HEK293 (cell line): ENCODE data around the gene TM4SF5.
A peak's percentile ranks its signal among the peaks of the same experiment; 100 is the strongest.

Source experiments
- FEZF1 ChIP-seq: fragments of 450-650 bp; formaldehyde crosslinking; IDR thresholded peaks from 2 replicates; pipeline ENCODE4 v1.5.1; 2016; ENCODE audit warnings: missing biosample characterization, missing genetic modification characterization
- GFI1B ChIP-seq: fragments of 450-650 bp; formaldehyde crosslinking; IDR thresholded peaks from 2 replicates; pipeline ENCODE4 v1.5.1; 2016; ENCODE audit warnings: missing biosample characterization, missing genetic modification characterization
- GLI4 ChIP-seq: fragments of 450-650 bp; formaldehyde crosslinking; IDR thresholded peaks from 2 replicates; pipeline ENCODE4 v1.5.1; 2016; ENCODE audit warnings: missing biosample characterization, missing genetic modification characterization
- KLF7 ChIP-seq: fragments of 450-650 bp; formaldehyde crosslinking; IDR thresholded peaks from 2 replicates; pipeline ENCODE4 v1.5.1; 2016; ENCODE audit warnings: missing biosample characterization, missing genetic modification characterization, borderline replicate concordance
- MZF1 ChIP-seq: fragments of 450-650 bp; formaldehyde crosslinking; IDR thresholded peaks from 2 replicates; pipeline ENCODE4 v1.5.1; 2017; ENCODE audit warnings: missing biosample characterization, missing genetic modification characterization, borderline replicate concordance
- PRDM1 ChIP-seq: fragments of 450-650 bp; formaldehyde crosslinking; IDR thresholded peaks from 2 replicates; pipeline ENCODE4; 2016; ENCODE audit warnings: missing biosample characterization, missing genetic modification characterization
- ZFP3 ChIP-seq: fragments of 450-650 bp; formaldehyde crosslinking; IDR thresholded peaks from 2 replicates; pipeline ENCODE4 v1.5.1; 2016; ENCODE audit warnings: low read depth, missing biosample characterization, missing genetic modification characterization
- ZFP69B ChIP-seq: fragments of 450-650 bp; formaldehyde crosslinking; IDR thresholded peaks from 2 replicates; pipeline ENCODE4 v1.5.1; 2016; ENCODE audit warnings: missing biosample characterization, missing genetic modification characterization
- ZIC2 ChIP-seq: fragments of 450-650 bp; formaldehyde crosslinking; IDR thresholded peaks from 2 replicates; pipeline ENCODE4 v1.5.1; 2016; ENCODE audit warnings: missing biosample characterization, missing genetic modification characterization
- ZNF121 ChIP-seq: fragments of 450-650 bp; formaldehyde crosslinking; IDR thresholded peaks from 2 replicates; pipeline ENCODE4 v1.5.1; 2016; ENCODE audit warnings: missing biosample characterization, missing genetic modification characterization
- ZNF155 ChIP-seq: fragments of 450-650 bp; formaldehyde crosslinking; IDR thresholded peaks from 2 replicates; pipeline ENCODE4 v1.5.1; 2016; ENCODE audit warnings: missing biosample characterization, missing genetic modification characterization
- ZNF202 ChIP-seq: fragments of 450-650 bp; formaldehyde crosslinking; IDR thresholded peaks from 2 replicates; pipeline ENCODE4 v1.5.1; 2016; ENCODE audit warnings: missing biosample characterization, missing genetic modification characterization, borderline replicate concordance
- ZNF274 ChIP-seq, 2 experiments: fragments of 200-500 bp in 1 of 2; fragments of 450-650 bp in 1 of 2; sonication (Bioruptor generic) in 1 of 2; formaldehyde crosslinking in 1 of 2; IDR thresholded peaks; 2 replicates each; pipeline versions ENCODE4 v1.5.1 to v1.6.1; 2014 to 2016; ENCODE audit warnings: borderline replicate concordance in 1 of 2, inconsistent platforms in 1 of 2, low read length in 1 of 2, missing biosample characterization in 1 of 2, missing genetic modification characterization in 1 of 2
- ZNF423 ChIP-seq: fragments of 450-650 bp; formaldehyde crosslinking; IDR thresholded peaks from 2 replicates; pipeline ENCODE4 v1.5.1; 2016; ENCODE audit warnings: missing biosample characterization, missing genetic modification characterization
- ZNF473 ChIP-seq: fragments of 450-650 bp; formaldehyde crosslinking; IDR thresholded peaks from 2 replicates; pipeline ENCODE4 v1.5.1; 2017; ENCODE audit warnings: missing biosample characterization, missing genetic modification characterization
- ZNF48 ChIP-seq: fragments of 450-650 bp; formaldehyde crosslinking; IDR thresholded peaks from 2 replicates; pipeline ENCODE4 v1.5.1; 2016; ENCODE audit warnings: missing biosample characterization, missing genetic modification characterization
- ZNF521 ChIP-seq: fragments of 450-650 bp; formaldehyde crosslinking; IDR thresholded peaks from 2 replicates; pipeline ENCODE4 v1.5.1; 2017; ENCODE audit warnings: missing biosample characterization, mild to moderate bottlenecking, missing genetic modification characterization
- ZNF558 ChIP-seq: fragments of 450-650 bp; formaldehyde crosslinking; IDR thresholded peaks from 2 replicates; pipeline ENCODE4 v1.5.1; 2016; ENCODE audit warnings: missing biosample characterization, missing genetic modification characterization
- ZNF571 ChIP-seq: fragments of 450-650 bp; formaldehyde crosslinking; IDR thresholded peaks from 2 replicates; pipeline ENCODE4 v1.5.0; 2017; ENCODE audit warnings: missing biosample characterization, missing genetic modification characterization
- ZNF600 ChIP-seq: fragments of 450-650 bp; formaldehyde crosslinking; IDR thresholded peaks from 2 replicates; pipeline ENCODE4 v1.5.1; 2016; ENCODE audit warnings: missing biosample characterization, missing genetic modification characterization
- ZNF626 ChIP-seq: fragments of 450-650 bp; sonication (Bioruptor Pico); formaldehyde crosslinking; IDR thresholded peaks from 2 replicates; pipeline ENCODE4 v1.5.1; 2018; ENCODE audit warnings: missing biosample characterization, missing genetic modification characterization, inconsistent platforms
- ZNF629 ChIP-seq: fragments of 450-650 bp; formaldehyde crosslinking; IDR thresholded peaks from 2 replicates; pipeline ENCODE4 v1.5.1; 2017; ENCODE audit warnings: missing biosample characterization, missing genetic modification characterization
- ZNF658 ChIP-seq: fragments of 450-650 bp; formaldehyde crosslinking; IDR thresholded peaks from 2 replicates; pipeline ENCODE4; 2016; ENCODE audit warnings: missing biosample characterization, missing genetic modification characterization
- ZNF670 ChIP-seq: fragments of 450-650 bp; formaldehyde crosslinking; IDR thresholded peaks from 2 replicates; pipeline ENCODE4 v1.5.1; 2016; ENCODE audit warnings: missing biosample characterization, missing genetic modification characterization, low read depth
- ZNF777 ChIP-seq: fragments of 450-650 bp; formaldehyde crosslinking; IDR thresholded peaks from 2 replicates; pipeline ENCODE4 v1.5.1; 2017; ENCODE audit warnings: missing biosample characterization, missing genetic modification characterization, borderline replicate concordance
- ZNF837 ChIP-seq: fragments of 450-650 bp; formaldehyde crosslinking; IDR thresholded peaks from 2 replicates; pipeline ENCODE4 v1.5.1; 2016; ENCODE audit warnings: missing biosample characterization, missing genetic modification characterization
- ZXDB ChIP-seq: fragments of 450-650 bp; formaldehyde crosslinking; IDR thresholded peaks from 2 replicates; pipeline ENCODE4 v1.5.1; 2016; ENCODE audit warnings: missing biosample characterization, missing genetic modification characterization
- TF ChIP-seq, protein P1 (sequence below): fragments of 450-650 bp; formaldehyde crosslinking; IDR thresholded peaks from 2 replicates; pipeline ENCODE4 v1.5.1; 2016; ENCODE audit warnings: missing biosample characterization, missing genetic modification characterization, low read depth
- TF ChIP-seq, protein P2 (sequence below): fragments of 450-650 bp; formaldehyde crosslinking; IDR thresholded peaks from 2 replicates; pipeline ENCODE4 v1.5.1; 2016; ENCODE audit warnings: missing biosample characterization, missing genetic modification characterization, borderline replicate concordance
- TF ChIP-seq, protein P3 (sequence below): sonication (generic); formaldehyde crosslinking; IDR thresholded peaks from 2 replicates; pipeline ENCODE4 v1.8.1; 2022; ENCODE audit warnings: mild to moderate bottlenecking, moderate library complexity, missing genetic modification reagents
- TF ChIP-seq, protein P4 (sequence below): fragments of 450-650 bp; formaldehyde crosslinking; IDR thresholded peaks from 2 replicates; pipeline ENCODE4 v1.5.0; 2017; ENCODE audit warnings: missing biosample characterization, missing genetic modification characterization, borderline replicate concordance

TM4SF5 gene

DNA sequence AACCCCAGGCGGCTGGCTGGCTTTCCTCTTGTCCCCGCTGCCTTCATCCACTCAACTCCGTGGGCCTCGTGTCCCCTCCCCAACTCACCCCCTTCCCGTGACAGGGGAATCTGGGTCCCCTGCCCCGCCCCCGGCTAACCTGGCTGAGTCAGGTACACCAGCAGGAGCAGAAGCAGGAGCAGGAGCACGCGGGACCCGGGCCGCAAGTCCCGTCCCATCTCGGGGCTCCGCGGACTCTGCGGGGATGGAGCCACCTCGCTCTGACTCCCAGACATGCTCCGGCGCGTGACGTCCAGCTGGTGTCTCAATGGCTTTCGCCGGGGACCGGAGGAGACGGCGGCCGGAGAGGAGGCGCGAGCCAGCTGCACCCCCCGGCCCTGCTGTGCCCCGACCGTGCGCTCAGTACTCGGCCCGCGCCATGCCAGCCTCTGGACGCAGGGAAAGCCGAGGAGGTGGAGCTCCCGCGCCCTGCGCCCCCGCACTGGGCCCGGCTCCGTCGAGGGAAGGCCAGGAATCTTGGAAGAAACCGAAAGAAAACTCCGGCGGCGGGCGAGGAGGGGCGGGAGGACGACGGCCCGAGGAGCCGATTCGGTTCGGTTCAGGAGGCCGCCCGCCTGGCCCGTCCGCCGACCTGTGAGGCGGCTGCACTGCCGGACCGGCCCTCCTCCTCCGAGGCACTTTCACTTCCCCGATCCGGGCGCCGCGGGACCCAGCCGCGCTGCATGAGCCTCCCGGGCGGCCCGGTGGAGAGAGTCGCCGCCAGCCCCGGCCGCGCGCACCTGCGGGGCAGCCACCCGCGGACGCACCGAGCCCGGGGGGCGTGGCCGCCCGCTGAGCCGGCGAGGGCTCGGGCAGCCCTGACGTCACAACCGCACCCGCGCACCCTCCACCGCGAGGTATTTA lies 32.3 kb upstream of the TM4SF5 start, which contains the start of the genes CXCL16 and ZMYND15 (continued):
- TF ChIP-seq ZNF670 (tag by site-specific recombination), result no peak
- TF ChIP-seq GFI1B (tag by site-specific recombination), result no peak
- no peak for TF ChIP-seq KLF7 (tag by site-specific recombination)
- peak; percentile 78 for TF ChIP-seq ZNF600 (tag by site-specific recombination)
- no peak for TF ChIP-seq ZNF837 (tag by site-specific recombination)
- no peak for TF ChIP-seq FEZF1
- TF ChIP-seq ZNF202 (tag by site-specific recombination), result no peak
- TF ChIP-seq ZFP3, result no peak
- TF ChIP-seq ZNF155 (tag by site-specific recombination), result no peak
- TF ChIP-seq, protein P1, sequence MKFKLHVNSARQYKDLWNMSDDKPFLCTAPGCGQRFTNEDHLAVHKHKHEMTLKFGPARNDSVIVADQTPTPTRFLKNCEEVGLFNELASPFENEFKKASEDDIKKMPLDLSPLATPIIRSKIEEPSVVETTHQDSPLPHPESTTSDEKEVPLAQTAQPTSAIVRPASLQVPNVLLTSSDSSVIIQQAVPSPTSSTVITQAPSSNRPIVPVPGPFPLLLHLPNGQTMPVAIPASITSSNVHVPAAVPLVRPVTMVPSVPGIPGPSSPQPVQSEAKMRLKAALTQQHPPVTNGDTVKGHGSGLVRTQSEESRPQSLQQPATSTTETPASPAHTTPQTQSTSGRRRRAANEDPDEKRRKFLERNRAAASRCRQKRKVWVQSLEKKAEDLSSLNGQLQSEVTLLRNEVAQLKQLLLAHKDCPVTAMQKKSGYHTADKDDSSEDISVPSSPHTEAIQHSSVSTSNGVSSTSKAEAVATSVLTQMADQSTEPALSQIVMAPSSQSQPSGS (tag by site-specific recombination), result no peak
- TF ChIP-seq ZNF48 (tag by site-specific recombination), result no peak
- no peak for TF ChIP-seq ZNF558
- no peak for TF ChIP-seq ZNF521 (tag by site-specific recombination)
- TF ChIP-seq PRDM1, result no peak
- no peak for TF ChIP-seq ZNF423
- no peak for TF ChIP-seq MZF1
- TF ChIP-seq ZNF626, result no peak
- TF ChIP-seq ZNF629 (tag by site-specific recombination), result no peak; the same call in 1 of the 2 replicates
- TF ChIP-seq, protein P2, sequence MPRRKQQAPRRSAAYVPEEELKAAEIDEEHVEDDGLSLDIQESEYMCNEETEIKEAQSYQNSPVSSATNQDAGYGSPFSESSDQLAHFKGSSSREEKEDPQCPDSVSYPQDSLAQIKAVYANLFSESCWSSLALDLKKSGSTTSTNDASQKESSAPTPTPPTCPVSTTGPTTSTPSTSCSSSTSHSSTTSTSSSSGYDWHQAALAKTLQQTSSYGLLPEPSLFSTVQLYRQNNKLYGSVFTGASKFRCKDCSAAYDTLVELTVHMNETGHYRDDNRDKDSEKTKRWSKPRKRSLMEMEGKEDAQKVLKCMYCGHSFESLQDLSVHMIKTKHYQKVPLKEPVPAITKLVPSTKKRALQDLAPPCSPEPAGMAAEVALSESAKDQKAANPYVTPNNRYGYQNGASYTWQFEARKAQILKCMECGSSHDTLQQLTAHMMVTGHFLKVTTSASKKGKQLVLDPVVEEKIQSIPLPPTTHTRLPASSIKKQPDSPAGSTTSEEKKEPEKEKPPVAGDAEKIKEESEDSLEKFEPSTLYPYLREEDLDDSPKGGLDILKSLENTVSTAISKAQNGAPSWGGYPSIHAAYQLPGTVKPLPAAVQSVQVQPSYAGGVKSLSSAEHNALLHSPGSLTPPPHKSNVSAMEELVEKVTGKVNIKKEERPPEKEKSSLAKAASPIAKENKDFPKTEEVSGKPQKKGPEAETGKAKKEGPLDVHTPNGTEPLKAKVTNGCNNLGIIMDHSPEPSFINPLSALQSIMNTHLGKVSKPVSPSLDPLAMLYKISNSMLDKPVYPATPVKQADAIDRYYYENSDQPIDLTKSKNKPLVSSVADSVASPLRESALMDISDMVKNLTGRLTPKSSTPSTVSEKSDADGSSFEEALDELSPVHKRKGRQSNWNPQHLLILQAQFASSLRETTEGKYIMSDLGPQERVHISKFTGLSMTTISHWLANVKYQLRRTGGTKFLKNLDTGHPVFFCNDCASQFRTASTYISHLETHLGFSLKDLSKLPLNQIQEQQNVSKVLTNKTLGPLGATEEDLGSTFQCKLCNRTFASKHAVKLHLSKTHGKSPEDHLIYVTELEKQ (tag by site-specific recombination), result no peak
- peak; percentile 93; the same call in 1 of the 2 replicates for TF ChIP-seq ZNF777 (tag by site-specific recombination)
- TF ChIP-seq ZFP69B (tag by site-specific recombination), result 0 out of 2 replicates have a peak, but pooled peaks have one; percentile 19
- no peak for TF ChIP-seq ZNF571 (tag by site-specific recombination)
- TF ChIP-seq, protein P3, sequence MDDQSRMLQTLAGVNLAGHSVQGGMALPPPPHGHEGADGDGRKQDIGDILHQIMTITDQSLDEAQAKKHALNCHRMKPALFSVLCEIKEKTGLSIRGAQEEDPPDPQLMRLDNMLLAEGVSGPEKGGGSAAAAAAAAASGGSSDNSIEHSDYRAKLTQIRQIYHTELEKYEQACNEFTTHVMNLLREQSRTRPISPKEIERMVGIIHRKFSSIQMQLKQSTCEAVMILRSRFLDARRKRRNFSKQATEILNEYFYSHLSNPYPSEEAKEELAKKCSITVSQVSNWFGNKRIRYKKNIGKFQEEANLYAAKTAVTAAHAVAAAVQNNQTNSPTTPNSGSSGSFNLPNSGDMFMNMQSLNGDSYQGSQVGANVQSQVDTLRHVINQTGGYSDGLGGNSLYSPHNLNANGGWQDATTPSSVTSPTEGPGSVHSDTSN, result peak; percentile 34
- TF ChIP-seq, protein P4, sequence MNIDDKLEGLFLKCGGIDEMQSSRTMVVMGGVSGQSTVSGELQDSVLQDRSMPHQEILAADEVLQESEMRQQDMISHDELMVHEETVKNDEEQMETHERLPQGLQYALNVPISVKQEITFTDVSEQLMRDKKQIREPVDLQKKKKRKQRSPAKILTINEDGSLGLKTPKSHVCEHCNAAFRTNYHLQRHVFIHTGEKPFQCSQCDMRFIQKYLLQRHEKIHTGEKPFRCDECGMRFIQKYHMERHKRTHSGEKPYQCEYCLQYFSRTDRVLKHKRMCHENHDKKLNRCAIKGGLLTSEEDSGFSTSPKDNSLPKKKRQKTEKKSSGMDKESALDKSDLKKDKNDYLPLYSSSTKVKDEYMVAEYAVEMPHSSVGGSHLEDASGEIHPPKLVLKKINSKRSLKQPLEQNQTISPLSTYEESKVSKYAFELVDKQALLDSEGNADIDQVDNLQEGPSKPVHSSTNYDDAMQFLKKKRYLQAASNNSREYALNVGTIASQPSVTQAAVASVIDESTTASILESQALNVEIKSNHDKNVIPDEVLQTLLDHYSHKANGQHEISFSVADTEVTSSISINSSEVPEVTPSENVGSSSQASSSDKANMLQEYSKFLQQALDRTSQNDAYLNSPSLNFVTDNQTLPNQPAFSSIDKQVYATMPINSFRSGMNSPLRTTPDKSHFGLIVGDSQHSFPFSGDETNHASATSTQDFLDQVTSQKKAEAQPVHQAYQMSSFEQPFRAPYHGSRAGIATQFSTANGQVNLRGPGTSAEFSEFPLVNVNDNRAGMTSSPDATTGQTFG (tag by site-specific recombination), result no peak
- no peak for TF ChIP-seq ZXDB (tag by site-specific recombination)
- TF ChIP-seq ZNF473 (tag by site-specific recombination), result no peak
- no peak for TF ChIP-seq ZNF658 (tag by site-specific recombination)
- no peak for TF ChIP-seq GLI4
- TF ChIP-seq ZNF121 (tag by site-specific recombination), result peak; percentile 12; the same call in 1 of the 2 replicates
- TF ChIP-seq ZIC2 (tag by site-specific recombination), result no peak; the same call in 1 of the 2 replicates
- no peak for TF ChIP-seq ZNF274 (IDR thresholded peaks at IDR 0.05; ENCODE audit: low read length)
- no peak for TF ChIP-seq ZNF274 (tag by site-specific recombination; IDR thresholded peaks at IDR 0.05; ENCODE audit: borderline replicate concordance)
